Measurements from ENCODE around the gene LARP4.
"Not testable (repeated sequence)": the region's sequence is repeated elsewhere in the genome, so short reads cannot be mapped to it uniquely, and the experiment has no call there.

Gene LARP4

DNA sequence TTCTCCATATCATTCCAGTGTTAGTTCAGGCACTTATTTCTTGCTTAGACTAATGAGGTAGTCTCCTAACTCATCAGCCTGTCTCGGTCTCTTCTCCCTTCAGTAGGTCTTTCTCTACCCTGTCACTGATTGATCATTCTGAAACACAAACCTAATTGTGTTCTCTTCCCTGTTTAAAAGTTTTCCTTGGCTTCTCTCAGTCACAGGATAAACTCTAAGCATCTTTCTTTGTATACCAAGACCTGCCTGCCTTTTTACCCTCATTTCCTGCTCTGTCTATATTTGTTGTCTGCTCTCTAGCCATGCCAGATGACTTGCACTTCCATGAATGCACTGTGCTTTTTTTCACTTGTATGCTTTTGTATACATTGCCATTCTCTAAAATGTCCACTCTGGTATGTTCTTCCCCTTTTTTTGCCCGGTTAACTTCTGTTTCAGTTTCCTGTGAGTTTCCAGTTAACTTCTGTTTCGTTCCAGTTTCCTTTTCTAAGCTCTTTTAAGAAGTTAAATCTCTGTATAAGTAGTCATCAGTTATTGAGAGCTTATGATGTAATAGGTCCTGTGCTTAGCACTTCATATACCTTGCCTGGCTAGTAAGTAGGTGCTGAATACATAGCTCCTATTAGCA, 116.8 kb downstream of the LARP4 start:
- Histone ChIP-seq H2AFZ (ENCODE audit: low read depth) (no peak overlapping the region), H3K9ac (no peak overlapping the region), H3K4me2 (peak overlapping the region; percentile 12; the same call in 1 of the 2 replicates), H3K27ac (peak overlapping the region; percentile 26; the same call in 1 of the 2 replicates), H3K4me3 (IDR thresholded peaks at IDR 0.05; ENCODE audit: insufficient read depth, low read depth, low read length) (no peak overlapping the region), H3K4me1 (ENCODE audit: low read depth, poor library complexity, severe bottlenecking) (peaks cover 31% of the 10 kb centered on the region), H4K20me1 (ENCODE audit: insufficient read depth) (no peaks in the 10 kb centered on the region), H3K27me3 (ENCODE audit: insufficient read depth, low read depth) (no peaks in the 10 kb centered on the region), H3K36me3 (ENCODE audit: insufficient read depth) (no peaks in the 10 kb centered on the region), H3K79me2 (ENCODE audit: insufficient read depth, low read depth) (peaks cover 22% of the 10 kb centered on the region; the same call in 1 of the 2 replicates)
- TF ChIP-seq, protein P1, sequence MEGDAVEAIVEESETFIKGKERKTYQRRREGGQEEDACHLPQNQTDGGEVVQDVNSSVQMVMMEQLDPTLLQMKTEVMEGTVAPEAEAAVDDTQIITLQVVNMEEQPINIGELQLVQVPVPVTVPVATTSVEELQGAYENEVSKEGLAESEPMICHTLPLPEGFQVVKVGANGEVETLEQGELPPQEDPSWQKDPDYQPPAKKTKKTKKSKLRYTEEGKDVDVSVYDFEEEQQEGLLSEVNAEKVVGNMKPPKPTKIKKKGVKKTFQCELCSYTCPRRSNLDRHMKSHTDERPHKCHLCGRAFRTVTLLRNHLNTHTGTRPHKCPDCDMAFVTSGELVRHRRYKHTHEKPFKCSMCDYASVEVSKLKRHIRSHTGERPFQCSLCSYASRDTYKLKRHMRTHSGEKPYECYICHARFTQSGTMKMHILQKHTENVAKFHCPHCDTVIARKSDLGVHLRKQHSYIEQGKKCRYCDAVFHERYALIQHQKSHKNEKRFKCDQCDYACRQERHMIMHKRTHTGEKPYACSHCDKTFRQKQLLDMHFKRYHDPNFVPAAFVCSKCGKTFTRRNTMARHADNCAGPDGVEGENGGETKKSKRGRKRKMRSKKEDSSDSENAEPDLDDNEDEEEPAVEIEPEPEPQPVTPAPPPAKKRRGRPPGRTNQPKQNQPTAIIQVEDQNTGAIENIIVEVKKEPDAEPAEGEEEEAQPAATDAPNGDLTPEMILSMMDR (conservative IDR thresholded peaks at IDR 0.05; ENCODE audit: low read depth, low read length), result no peak

DNA sequence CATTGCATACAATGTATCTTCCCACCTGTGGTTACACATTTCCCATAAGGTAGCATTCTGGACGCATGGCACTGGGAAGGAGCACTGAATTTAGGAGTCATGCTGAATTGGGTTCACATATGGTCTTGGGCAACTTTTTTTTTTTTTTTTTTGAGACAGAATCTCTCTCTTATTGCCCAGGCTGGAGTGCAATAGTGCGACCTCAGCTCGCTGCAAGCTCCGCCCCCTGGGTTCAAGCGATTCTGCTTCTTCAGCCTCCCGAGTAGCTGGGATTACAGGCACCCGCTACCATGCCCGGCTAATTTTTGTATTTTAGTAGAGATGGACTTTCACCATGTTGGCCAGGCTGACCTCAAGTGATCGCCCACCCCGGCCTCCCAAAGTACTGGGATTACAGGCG, 117.4 kb downstream of the LARP4 start:
- TF ChIP-seq, protein P1 (conservative IDR thresholded peaks at IDR 0.05; ENCODE audit: low read depth, low read length), result no peak
- no peak overlapping the region for H2AFZ ChIP-seq (ENCODE audit: low read depth)
- peaks cover 18% of the 10 kb centered on the region; the same call in 1 of the 2 replicates for H3K79me2 ChIP-seq (ENCODE audit: insufficient read depth, low read depth)
- H4K20me1 ChIP-seq (ENCODE audit: insufficient read depth), result no peaks in the 10 kb centered on the region
- H3K27me3 ChIP-seq (ENCODE audit: insufficient read depth, low read depth), result no peaks in the 10 kb centered on the region
- H3K36me3 ChIP-seq (ENCODE audit: insufficient read depth), result no peaks in the 10 kb centered on the region
- no peak overlapping the region for H3K4me3 ChIP-seq (IDR thresholded peaks at IDR 0.05; ENCODE audit: insufficient read depth, low read depth, low read length)
- no peak overlapping the region for H3K9ac ChIP-seq
- no peak overlapping the region for H3K27ac ChIP-seq
- H3K4me2 ChIP-seq, result 0 out of 2 replicates have a peak overlapping the region, but pooled peaks have one; percentile 12
- H3K4me1 ChIP-seq (ENCODE audit: low read depth, poor library complexity, severe bottlenecking), result peaks cover 31% of the 10 kb centered on the region

- Histone ChIP-seq H3K4me3 (IDR thresholded peaks at IDR 0.05; ENCODE audit: insufficient read depth, low read depth, low read length) (no peak overlapping the region), H3K4me1 (ENCODE audit: low read depth, poor library complexity, severe bottlenecking) (peaks cover 31% of the 10 kb centered on the region), H3K36me3 (ENCODE audit: insufficient read depth) (no peaks in the 10 kb centered on the region), H3K27ac (no peak overlapping the region), H4K20me1 (ENCODE audit: insufficient read depth) (no peaks in the 10 kb centered on the region), H3K79me2 (ENCODE audit: insufficient read depth, low read depth) (peaks cover 18% of the 10 kb centered on the region; the same call in 1 of the 2 replicates), H3K27me3 (ENCODE audit: insufficient read depth, low read depth) (no peaks in the 10 kb centered on the region), H2AFZ (ENCODE audit: low read depth) (no peak overlapping the region), H3K9ac (no peak overlapping the region), H3K4me2 (no peak overlapping the region)
- TF ChIP-seq, protein P1 (conservative IDR thresholded peaks at IDR 0.05; ENCODE audit: low read depth, low read length), result no peak
These were observed 118.7 kb downstream of the LARP4 start for GRCh38 chr12:50519353-50519752.

DNA sequence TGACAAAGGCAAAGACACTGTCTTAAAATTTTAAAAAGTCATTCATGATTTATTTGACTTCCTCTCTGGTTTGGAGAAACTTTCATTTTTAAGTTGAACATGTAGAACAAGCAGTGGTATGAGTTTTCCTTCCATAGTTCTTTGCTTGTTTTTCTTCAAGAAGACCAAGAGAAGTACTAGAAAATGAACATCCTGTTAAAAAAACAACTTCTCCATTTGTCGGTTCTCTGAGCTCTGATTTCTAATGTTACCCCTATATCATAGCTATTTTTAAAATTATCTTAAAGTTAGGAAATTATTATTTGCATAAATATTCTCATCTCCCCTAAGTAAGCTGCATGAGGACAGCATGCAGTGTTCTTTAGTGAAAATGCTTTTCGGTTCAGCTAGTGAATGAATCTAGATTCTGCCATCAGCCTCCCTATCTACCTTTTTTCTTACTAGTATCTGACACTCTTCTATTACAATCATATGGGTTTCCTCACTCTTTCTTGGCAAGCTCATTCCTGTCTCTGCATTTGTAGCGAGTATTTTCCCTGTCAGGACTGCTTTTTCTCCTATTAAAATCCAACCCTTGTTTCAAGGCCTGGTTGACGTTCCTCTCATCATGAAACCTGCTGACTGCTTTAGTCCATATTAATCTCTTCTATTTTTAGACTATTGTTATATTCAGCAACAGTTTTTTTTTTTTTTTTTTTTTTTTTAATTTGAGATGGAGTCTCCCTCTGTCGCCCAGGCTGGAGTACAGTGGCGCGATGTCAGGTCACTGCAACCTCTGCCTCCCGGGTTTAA, 119.9 kb downstream of the LARP4 start:
- TF ChIP-seq, protein P1 (conservative IDR thresholded peaks at IDR 0.05; ENCODE audit: low read depth, low read length), result no peak
- H3K4me2 ChIP-seq, result peak overlapping the region; percentile 22; the same call in 1 of the 2 replicates
- peaks cover 31% of the 10 kb centered on the region for H3K4me1 ChIP-seq (ENCODE audit: low read depth, poor library complexity, severe bottlenecking)
- no peaks in the 10 kb centered on the region for H3K27me3 ChIP-seq (ENCODE audit: insufficient read depth, low read depth)
- H4K20me1 ChIP-seq (ENCODE audit: insufficient read depth), result no peaks in the 10 kb centered on the region
- peaks cover 11% of the 10 kb centered on the region; the same call in 1 of the 2 replicates for H3K79me2 ChIP-seq (ENCODE audit: insufficient read depth, low read depth)
- H3K4me3 ChIP-seq (IDR thresholded peaks at IDR 0.05; ENCODE audit: insufficient read depth, low read depth, low read length), result no peak overlapping the region
- H3K27ac ChIP-seq, result no peak overlapping the region
- no peak overlapping the region for H2AFZ ChIP-seq (ENCODE audit: low read depth)
- no peaks in the 10 kb centered on the region for H3K36me3 ChIP-seq (ENCODE audit: insufficient read depth)
- H3K9ac ChIP-seq, result no peak overlapping the region

DNA sequence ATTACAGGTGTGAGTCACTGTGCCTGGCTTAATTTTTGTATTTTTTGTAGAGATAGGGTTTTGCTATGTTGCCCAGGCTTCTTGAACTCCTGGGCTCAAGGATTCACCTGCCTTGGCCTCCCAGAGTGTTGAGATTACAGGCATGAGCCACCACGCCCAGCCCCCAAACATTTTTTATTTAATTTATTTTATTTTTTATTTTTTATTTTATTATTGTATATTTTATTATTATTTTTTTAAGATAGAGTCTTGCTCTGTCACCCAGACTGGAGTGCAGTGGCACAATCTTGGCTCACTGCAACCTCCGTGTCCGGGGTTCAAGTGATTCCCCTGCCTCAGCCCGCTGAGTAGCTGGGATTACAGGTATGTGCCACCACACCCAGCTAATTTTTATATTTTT, 121.1 kb downstream of the LARP4 start:
- H4K20me1 ChIP-seq (ENCODE audit: insufficient read depth); H3K27me3 ChIP-seq (ENCODE audit: insufficient read depth, low read depth); H2AFZ ChIP-seq (ENCODE audit: low read depth); H3K9ac ChIP-seq; H3K27ac ChIP-seq; H3K4me3 ChIP-seq (IDR thresholded peaks at IDR 0.05; ENCODE audit: insufficient read depth, low read depth, low read length); H3K4me2 ChIP-seq; H3K36me3 ChIP-seq (ENCODE audit: insufficient read depth): not testable (repeated sequence)
- Histone ChIP-seq H3K79me2 (ENCODE audit: insufficient read depth, low read depth) (peaks cover 10% of the 10 kb centered on the region; the same call in 1 of the 2 replicates), H3K4me1 (ENCODE audit: low read depth, poor library complexity, severe bottlenecking) (peaks cover 31% of the 10 kb centered on the region)
